Mesenchymal stem cell (in vitro differentiated cells and primary cell): ENCODE data around the gene BCL7C.

Experiments used
- DNase-seq: peaks from one replicate; pipeline ENCODE4 v3.0.0-alpha.2; 2013
- H2AFZ ChIP-seq: one replicate; pipeline ENCODE4 v1.6.1; 2013; ENCODE audit warnings: low read depth, mild to moderate bottlenecking, control low read depth, inconsistent platforms, low read length, moderate library complexity
- H2AK5ac ChIP-seq: 2 replicates; pipeline ENCODE4 v1.6.1; 2013; ENCODE audit warnings: low read length, moderate library complexity, mild to moderate bottlenecking, inconsistent platforms; ENCODE audit not compliant: severe bottlenecking
- H2BK120ac ChIP-seq: one replicate; pipeline ENCODE4 v1.6.1; 2013; ENCODE audit warnings: low read depth, mild to moderate bottlenecking, inconsistent platforms, low read length, moderate library complexity
- H2BK12ac ChIP-seq, 2 experiments: one replicate each; pipeline ENCODE4 v1.6.1; 2013; ENCODE audit warnings: inconsistent platforms in 2 of 2, low read length in 2 of 2, mild to moderate bottlenecking in 2 of 2, moderate library complexity in 2 of 2, control low read depth in 1 of 2
- H2BK15ac ChIP-seq: one replicate; pipeline ENCODE4 v1.6.1; 2013; ENCODE audit warnings: mild to moderate bottlenecking, low read depth, inconsistent platforms; ENCODE audit not compliant: poor library complexity, severe bottlenecking
- H2BK5ac ChIP-seq: 2 replicates; pipeline ENCODE4 v1.6.1; 2013; ENCODE audit warnings: low read depth, mild to moderate bottlenecking, low read length, control low read depth, inconsistent platforms; ENCODE audit not compliant: poor library complexity, severe bottlenecking
- H3K14ac ChIP-seq, 2 experiments: one replicate each; pipeline ENCODE4 v1.6.1; 2013; ENCODE audit warnings: inconsistent platforms in 2 of 2, low read length in 2 of 2, control low read depth in 1 of 2, mild to moderate bottlenecking in 1 of 2, moderate library complexity in 1 of 2
- H3K18ac ChIP-seq, 2 experiments: one replicate each; pipeline ENCODE4 v1.6.1; 2013; ENCODE audit warnings: inconsistent platforms in 2 of 2, low read length in 2 of 2, control low read depth in 1 of 2, low read depth in 1 of 2, mild to moderate bottlenecking in 1 of 2
- H3K23ac ChIP-seq, 2 experiments: one replicate each; pipeline ENCODE4 v1.6.1; 2013; ENCODE audit warnings: inconsistent platforms in 2 of 2, low read length in 2 of 2, mild to moderate bottlenecking in 2 of 2, moderate library complexity in 2 of 2, control low read depth in 1 of 2
- H3K27ac ChIP-seq: 2 replicates; pipeline ENCODE4 v1.5.1; 2013; ENCODE audit warnings: mild to moderate bottlenecking, moderate library complexity, low read length, control low read depth, inconsistent platforms; ENCODE audit not compliant: poor library complexity, severe bottlenecking
- H3K27me3 ChIP-seq, 2 experiments: 2 replicates each; pipeline versions ENCODE4 v1.6.1 to v1.7.0; 2013; ENCODE audit warnings: low read length in 2 of 2, mild to moderate bottlenecking in 2 of 2, moderate library complexity in 2 of 2, control low read depth in 1 of 2, inconsistent platforms in 1 of 2; ENCODE audit not compliant: control insufficient read depth in 1 of 2, insufficient read depth in 1 of 2
- H3K36me3 ChIP-seq, 2 experiments: 2 replicates each; pipeline versions ENCODE4 v1.6.1 to v1.7.0; 2013; ENCODE audit warnings: low read length in 2 of 2, control low read depth in 1 of 2, inconsistent platforms in 1 of 2, low read depth in 1 of 2, mild to moderate bottlenecking in 1 of 2; ENCODE audit not compliant: insufficient read depth in 2 of 2, control insufficient read depth in 1 of 2
- H3K4ac ChIP-seq, 2 experiments: one replicate each; pipeline ENCODE4 v1.6.1; 2013; ENCODE audit warnings: inconsistent platforms in 2 of 2, low read length in 2 of 2, mild to moderate bottlenecking in 2 of 2, moderate library complexity in 2 of 2, control low read depth in 1 of 2, low read depth in 1 of 2
- H3K4me1 ChIP-seq: 2 replicates; pipeline ENCODE4 v1.6.1; 2013; ENCODE audit warnings: low read depth, low read length, control low read depth; ENCODE audit not compliant: control insufficient read depth, insufficient read depth
- H3K4me2 ChIP-seq: 2 replicates; pipeline ENCODE4 v1.6.1; 2013; ENCODE audit warnings: low read length, mild to moderate bottlenecking, inconsistent platforms; ENCODE audit not compliant: poor library complexity, severe bottlenecking
- H3K4me3 ChIP-seq, 2 experiments: 2 replicates each; pipeline versions ENCODE4 v1.5.1 to v1.7.0; 2013; ENCODE audit warnings: low read length in 2 of 2, mild to moderate bottlenecking in 2 of 2, control low read depth in 1 of 2, low read depth in 1 of 2; ENCODE audit not compliant: insufficient read depth in 1 of 2
- H3K79me1 ChIP-seq: replicated peaks from 2 replicates; pipeline ENCODE4 v1.6.1; 2013; ENCODE audit warnings: mild to moderate bottlenecking, control low read depth, low read length, inconsistent platforms; ENCODE audit not compliant: poor library complexity, severe bottlenecking
- H3K9ac ChIP-seq: 2 replicates; pipeline ENCODE4 v1.7.0; 2013; ENCODE audit warnings: mild to moderate bottlenecking, low read length, moderate library complexity
- H3K9me3 ChIP-seq: 2 replicates; pipeline ENCODE4 v1.7.0; 2013; ENCODE audit warnings: mild to moderate bottlenecking, low read length; ENCODE audit not compliant: control insufficient read depth
- H4K8ac ChIP-seq: one replicate; pipeline ENCODE4 v1.6.1; 2013; ENCODE audit warnings: inconsistent platforms, mild to moderate bottlenecking, low read length, moderate library complexity
- H4K91ac ChIP-seq: one replicate; pipeline ENCODE4 v1.6.1; 2013; ENCODE audit warnings: mild to moderate bottlenecking, low read length, inconsistent platforms
- WGBS: methylation state at CpG from one replicate; pipeline ENCODE4 v1.1.7; 2013; ENCODE audit warnings: mixed read lengths; 5-methylcytosine and 5-hydroxymethylcytosine counted together

The BCL7C gene

GRCh38 chr16:30937692-30938091 lies 43.8 kb upstream of the BCL7C start:
- H2BK15ac ChIP-seq, result no peak overlapping the region
- DNase-seq, result no peak
- peaks cover 36 to 58% of the 10 kb centered on the region in 2 experiments for H3K36me3 ChIP-seq
- no peak overlapping the region for H3K27ac ChIP-seq
- no peak overlapping the region for H4K8ac ChIP-seq
- peak overlapping the region; percentile 16 for H3K9ac ChIP-seq
- no peak overlapping the region for H3K14ac ChIP-seq
- H3K9me3 ChIP-seq, result no peaks in the 10 kb centered on the region
- no peak overlapping the region for H3K4me3 ChIP-seq
- no peak overlapping the region for H3K23ac ChIP-seq
- 80% methylated on average over 5 of the region's 5 CpGs for WGBS
- no peak overlapping the region for H3K4me2 ChIP-seq
- no peak overlapping the region for H2BK12ac ChIP-seq
- no peak overlapping the region for H2BK120ac ChIP-seq
- H3K18ac ChIP-seq, result no peak overlapping the region
- H3K4ac ChIP-seq, result no peak overlapping the region
- H2BK5ac ChIP-seq, result no peak overlapping the region
- H3K27me3 ChIP-seq, result no peaks in the 10 kb centered on the region
- no peak overlapping the region for H2AFZ ChIP-seq
- no peak overlapping the region for H4K91ac ChIP-seq
- H2AK5ac ChIP-seq, result no peak overlapping the region
- peaks cover 19% of the 10 kb centered on the region for H3K4me1 ChIP-seq
- peaks cover 33% of the 10 kb centered on the region for H3K79me1 ChIP-seq

GRCh38 chr16:30934827-30935557 lies 41.1 kb upstream of the BCL7C start:
- WGBS, result 78% methylated on average over 12 of the region's 12 CpGs
- DNase-seq, result peak; percentile 70

GRCh38 chr16:30931068-30931650 lies 37.3 kb upstream of the BCL7C start:
- H2BK12ac ChIP-seq, result no peak overlapping the region
- H2AFZ ChIP-seq, result no peak overlapping the region
- WGBS, result 79% methylated on average over 12 of the region's 12 CpGs

More at GRCh38 chr16:30934827-30935557, 41.1 kb upstream of the BCL7C start:
- peak overlapping the region in 1 of 2 experiments; percentile 9 for H3K4ac ChIP-seq
- H2AK5ac ChIP-seq, result no peak overlapping the region
- no peak overlapping the region for H2BK120ac ChIP-seq
- no peak overlapping the region for H2AFZ ChIP-seq
- no peak overlapping the region for H3K23ac ChIP-seq
- H3K4me1 ChIP-seq, result peaks cover 6% of the 10 kb centered on the region
- no peaks in the 10 kb centered on the region for H3K27me3 ChIP-seq
- H3K36me3 ChIP-seq, result peaks cover 52 to 63% of the 10 kb centered on the region in 2 experiments
- H3K27ac ChIP-seq, result no peak overlapping the region
- H3K9ac ChIP-seq, result peak overlapping the region; percentile 40
- H3K18ac ChIP-seq, result no peak overlapping the region
- no peak overlapping the region for H4K91ac ChIP-seq
- H3K4me2 ChIP-seq, result no peak overlapping the region
- H2BK12ac ChIP-seq, result peak overlapping the region in 1 of 2 experiments; percentile 18
- H4K8ac ChIP-seq, result no peak overlapping the region
- H3K79me1 ChIP-seq, result peaks cover 39% of the 10 kb centered on the region
- no peaks in the 10 kb centered on the region for H3K9me3 ChIP-seq
- H2BK5ac ChIP-seq, result no peak overlapping the region
- H3K4me3 ChIP-seq, result no peak overlapping the region
- H2BK15ac ChIP-seq, result no peak overlapping the region
- H3K14ac ChIP-seq, result no peak overlapping the region

GRCh38 chr16:30930160-30930571 lies 36.3 kb upstream of the BCL7C start:
- Histone ChIP-seq H2BK120ac (no peak overlapping the region), H2AFZ (no peak overlapping the region), H3K79me1 (peaks cover 61% of the 10 kb centered on the region), H3K4me1 (peaks cover 24% of the 10 kb centered on the region), H3K36me3 (peaks cover 59 to 83% of the 10 kb centered on the region in 2 experiments), H3K4me2 (no peak overlapping the region), H3K14ac (no peak overlapping the region), H3K4ac (no peak overlapping the region), H4K91ac (no peak overlapping the region), H3K27me3 (no peaks in the 10 kb centered on the region), H3K27ac (no peak overlapping the region), H3K18ac (no peak overlapping the region), H2AK5ac (no peak overlapping the region), H2BK15ac (no peak overlapping the region), H2BK5ac (no peak overlapping the region), H3K4me3 (no peak overlapping the region), H3K23ac (no peak overlapping the region), H3K9ac (no peak overlapping the region), H3K9me3 (no peaks in the 10 kb centered on the region), H4K8ac (no peak overlapping the region), H2BK12ac (no peak overlapping the region)
- 95% methylated on average over 35 of the region's 35 CpGs for WGBS
- no peak for DNase-seq

More at GRCh38 chr16:30931068-30931650, 37.3 kb upstream of the BCL7C start:
- Histone ChIP-seq H3K27ac (no peak overlapping the region), H3K27me3 (no peaks in the 10 kb centered on the region), H3K18ac (no peak overlapping the region), H3K4me3 (no peak overlapping the region), H2BK15ac (no peak overlapping the region), H3K36me3 (peaks cover 63 to 84% of the 10 kb centered on the region in 2 experiments), H3K4ac (no peak overlapping the region), H4K91ac (no peak overlapping the region), H3K4me2 (no peak overlapping the region), H4K8ac (no peak overlapping the region), H3K23ac (no peak overlapping the region), H2AK5ac (no peak overlapping the region), H3K9ac (no peak overlapping the region), H3K14ac (no peak overlapping the region), H2BK120ac (no peak overlapping the region), H3K9me3 (no peaks in the 10 kb centered on the region), H3K4me1 (peaks cover 17% of the 10 kb centered on the region), H2BK5ac (no peak overlapping the region), H3K79me1 (peaks cover 62% of the 10 kb centered on the region)
- DNase-seq, result no peak
